ENCODE measurements around the gene MLF2.

DNA sequence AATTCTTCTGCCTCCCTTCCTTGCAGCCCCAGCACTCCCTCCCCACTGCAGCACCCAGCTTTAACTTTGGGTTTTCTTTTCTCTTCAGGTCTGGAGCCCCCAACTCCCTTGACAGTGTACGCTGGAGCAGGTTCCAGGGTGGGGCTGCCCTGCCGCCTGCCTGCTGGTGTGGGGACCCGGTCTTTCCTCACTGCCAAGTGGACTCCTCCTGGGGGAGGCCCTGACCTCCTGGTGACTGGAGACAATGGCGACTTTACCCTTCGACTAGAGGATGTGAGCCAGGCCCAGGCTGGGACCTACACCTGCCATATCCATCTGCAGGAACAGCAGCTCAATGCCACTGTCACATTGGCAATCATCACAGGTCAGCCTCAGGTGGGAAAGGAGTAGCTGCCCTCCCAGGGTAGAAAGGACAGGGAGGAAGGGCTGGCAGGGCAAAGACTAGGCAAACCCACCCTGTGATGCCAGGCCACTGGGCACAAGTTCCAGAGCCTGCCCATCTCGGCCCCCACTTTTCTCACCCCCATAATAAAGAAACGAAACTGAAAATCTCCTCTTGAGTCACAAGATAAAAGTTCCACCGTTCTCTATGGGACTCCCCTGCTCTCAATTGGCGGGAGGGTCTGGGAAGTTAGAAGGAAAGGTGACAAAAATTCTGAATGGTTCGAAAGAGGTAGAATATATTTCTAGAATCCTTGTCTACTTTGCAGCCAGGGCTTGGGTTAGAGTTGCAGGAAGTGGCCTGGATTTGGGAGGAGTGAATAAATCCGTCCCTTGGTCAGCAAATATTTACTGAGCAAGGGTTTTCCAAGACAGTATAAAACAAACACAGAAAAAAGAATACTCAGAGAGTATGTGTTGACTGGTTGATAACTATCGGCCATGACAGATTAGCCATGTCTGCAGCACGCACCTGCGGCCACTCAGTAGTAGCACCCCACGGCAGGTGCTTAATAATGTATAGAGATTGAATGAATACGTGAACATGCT lies 22.5 kb upstream of the MLF2 start:
- TF ChIP-seq, protein P1, sequence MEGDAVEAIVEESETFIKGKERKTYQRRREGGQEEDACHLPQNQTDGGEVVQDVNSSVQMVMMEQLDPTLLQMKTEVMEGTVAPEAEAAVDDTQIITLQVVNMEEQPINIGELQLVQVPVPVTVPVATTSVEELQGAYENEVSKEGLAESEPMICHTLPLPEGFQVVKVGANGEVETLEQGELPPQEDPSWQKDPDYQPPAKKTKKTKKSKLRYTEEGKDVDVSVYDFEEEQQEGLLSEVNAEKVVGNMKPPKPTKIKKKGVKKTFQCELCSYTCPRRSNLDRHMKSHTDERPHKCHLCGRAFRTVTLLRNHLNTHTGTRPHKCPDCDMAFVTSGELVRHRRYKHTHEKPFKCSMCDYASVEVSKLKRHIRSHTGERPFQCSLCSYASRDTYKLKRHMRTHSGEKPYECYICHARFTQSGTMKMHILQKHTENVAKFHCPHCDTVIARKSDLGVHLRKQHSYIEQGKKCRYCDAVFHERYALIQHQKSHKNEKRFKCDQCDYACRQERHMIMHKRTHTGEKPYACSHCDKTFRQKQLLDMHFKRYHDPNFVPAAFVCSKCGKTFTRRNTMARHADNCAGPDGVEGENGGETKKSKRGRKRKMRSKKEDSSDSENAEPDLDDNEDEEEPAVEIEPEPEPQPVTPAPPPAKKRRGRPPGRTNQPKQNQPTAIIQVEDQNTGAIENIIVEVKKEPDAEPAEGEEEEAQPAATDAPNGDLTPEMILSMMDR (IDR thresholded peaks at IDR 0.05): no peak
- no peak for TF ChIP-seq EZH2phosphoT487 (IDR thresholded peaks at IDR 0.05)

Measured in neural progenitor cell (in vitro differentiated cells).